ENCODE results near the gene SIVA1.

DNA sequence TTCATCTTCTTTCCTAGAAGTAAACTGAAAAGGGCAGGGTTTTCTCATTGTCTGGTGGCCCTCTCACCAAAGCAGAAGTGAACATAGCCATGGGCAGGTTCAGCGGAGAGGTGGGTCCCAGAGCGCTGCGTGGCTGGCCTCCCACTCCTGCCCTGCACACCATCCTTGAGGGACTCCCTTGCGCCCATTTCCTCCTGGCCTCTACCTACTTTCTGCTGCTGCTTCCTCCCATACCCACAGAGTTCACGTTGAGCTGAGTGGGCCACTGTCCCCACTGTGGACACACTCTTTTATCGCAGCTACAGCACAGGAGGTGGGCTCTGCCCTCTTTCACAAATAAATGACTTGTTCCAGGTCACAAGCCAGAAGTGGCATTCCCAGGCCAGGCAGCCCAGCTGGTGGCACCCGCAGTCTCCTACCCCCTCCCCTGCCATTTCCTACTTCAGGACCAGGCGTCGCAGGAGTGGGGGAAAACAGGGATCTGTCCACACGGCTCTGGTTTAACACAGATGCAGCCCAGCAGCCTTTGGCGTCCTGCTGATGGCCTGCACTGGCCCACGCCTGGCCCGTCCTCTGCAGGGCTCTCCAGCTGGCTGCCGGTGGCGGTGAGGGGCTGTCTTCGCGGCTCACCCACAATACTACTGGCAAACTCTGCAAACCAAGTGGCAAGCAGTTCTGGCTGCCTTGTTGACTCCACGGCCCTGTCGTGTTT, 4.9 kb downstream of the SIVA1 start:
- TF ChIP-seq, protein P1, sequence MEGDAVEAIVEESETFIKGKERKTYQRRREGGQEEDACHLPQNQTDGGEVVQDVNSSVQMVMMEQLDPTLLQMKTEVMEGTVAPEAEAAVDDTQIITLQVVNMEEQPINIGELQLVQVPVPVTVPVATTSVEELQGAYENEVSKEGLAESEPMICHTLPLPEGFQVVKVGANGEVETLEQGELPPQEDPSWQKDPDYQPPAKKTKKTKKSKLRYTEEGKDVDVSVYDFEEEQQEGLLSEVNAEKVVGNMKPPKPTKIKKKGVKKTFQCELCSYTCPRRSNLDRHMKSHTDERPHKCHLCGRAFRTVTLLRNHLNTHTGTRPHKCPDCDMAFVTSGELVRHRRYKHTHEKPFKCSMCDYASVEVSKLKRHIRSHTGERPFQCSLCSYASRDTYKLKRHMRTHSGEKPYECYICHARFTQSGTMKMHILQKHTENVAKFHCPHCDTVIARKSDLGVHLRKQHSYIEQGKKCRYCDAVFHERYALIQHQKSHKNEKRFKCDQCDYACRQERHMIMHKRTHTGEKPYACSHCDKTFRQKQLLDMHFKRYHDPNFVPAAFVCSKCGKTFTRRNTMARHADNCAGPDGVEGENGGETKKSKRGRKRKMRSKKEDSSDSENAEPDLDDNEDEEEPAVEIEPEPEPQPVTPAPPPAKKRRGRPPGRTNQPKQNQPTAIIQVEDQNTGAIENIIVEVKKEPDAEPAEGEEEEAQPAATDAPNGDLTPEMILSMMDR (IDR thresholded peaks at IDR 0.05): no peak
- no peak for TF ChIP-seq POLR2A (IDR thresholded peaks at IDR 0.05)
